Activated naive CD8-positive, alpha-beta T cell treated with anti-CD3 and anti-CD28 coated beads for 36 hours (primary cell): ENCODE results near the gene C3orf52. TPM values are rescaled to one million over a fixed set of nuclear protein-coding genes. Genes with fewer than 3 reads are reported as not detected.

Experiments used
- DNase-seq: peaks from one replicate; pipeline ENCODE4 v3.0.0; 2021
- H3K27ac Mint-ChIP-seq: one replicate; pipeline ENCODE4 v1.8.0; 2022; ENCODE audit warnings: mild to moderate bottlenecking, moderate library complexity, mixed read lengths
- H3K27me3 Mint-ChIP-seq: one replicate; pipeline ENCODE4 v1.8.0; 2022; ENCODE audit warnings: mild to moderate bottlenecking, mixed read lengths
- H3K36me3 Mint-ChIP-seq: one replicate; pipeline ENCODE4 v1.8.0; 2021; ENCODE audit warnings: mild to moderate bottlenecking, mixed read lengths
- H3K4me1 Mint-ChIP-seq: one replicate; pipeline ENCODE4 v1.8.0; 2021; ENCODE audit warnings: mixed read lengths
- H3K4me3 Mint-ChIP-seq: one replicate; pipeline ENCODE4 v1.8.0; 2022; ENCODE audit warnings: mild to moderate bottlenecking, moderate library complexity, mixed read lengths
- H3K9me3 Mint-ChIP-seq: one replicate; pipeline ENCODE4 v1.8.0; 2022; ENCODE audit warnings: mixed read lengths
- total RNA-seq, 2 experiments: library from RNA; stranded (reverse); gene quantifications; one replicate each; pipeline ENCODE4 v1.2.3, GENCODE V29; 2021

Gene C3orf52
- total RNA-seq, 2 experiments from 2014 or later, result 3.4 to 4.5 TPM

GRCh38 chr3:112133626-112134334 lies 47.6 kb downstream of the C3orf52 start:
- Mint-ChIP-seq H3K27me3 (no peaks in the 10 kb centered on the region), H3K9me3 (no peaks in the 10 kb centered on the region), H3K4me1 (peaks cover 75% of the 10 kb centered on the region), H3K27ac (peak overlapping the region; percentile 88), H3K36me3 (peaks cover 12% of the 10 kb centered on the region), H3K4me3 (peak overlapping the region; percentile 83)
- DNase-seq, result no peak

- H3K4me3 Mint-ChIP-seq, result no peak overlapping the region
- DNase-seq, result no peak
Observed at GRCh38 chr3:112134335-112135124, 48.3 kb downstream of the C3orf52 start.

GRCh38 chr3:112136046-112136445 lies 49.9 kb downstream of the C3orf52 start:
- Mint-ChIP-seq H3K4me1 (peaks cover 63% of the 10 kb centered on the region), H3K27ac (no peak overlapping the region), H3K36me3 (peaks cover 1% of the 10 kb centered on the region), H3K4me3 (no peak overlapping the region), H3K9me3 (no peaks in the 10 kb centered on the region), H3K27me3 (no peaks in the 10 kb centered on the region)
- DNase-seq, result no peak

More at GRCh38 chr3:112134335-112135124, 48.3 kb downstream of the C3orf52 start:
- Mint-ChIP-seq H3K4me1 (peaks cover 67% of the 10 kb centered on the region), H3K27me3 (no peaks in the 10 kb centered on the region), H3K27ac (peak overlapping the region; percentile 88), H3K36me3 (peaks cover 9% of the 10 kb centered on the region), H3K9me3 (no peaks in the 10 kb centered on the region)

GRCh38 chr3:112136959-112137693 lies 50.9 kb downstream of the C3orf52 start:
- H3K4me3 Mint-ChIP-seq, result no peak overlapping the region
- DNase-seq, result no peak
- no peaks in the 10 kb centered on the region for H3K36me3 Mint-ChIP-seq
- no peaks in the 10 kb centered on the region for H3K9me3 Mint-ChIP-seq
- peak overlapping the region; percentile 47 for H3K27ac Mint-ChIP-seq
- peaks cover 61% of the 10 kb centered on the region for H3K4me1 Mint-ChIP-seq
- H3K27me3 Mint-ChIP-seq, result no peaks in the 10 kb centered on the region

GRCh38 chr3:112137781-112138180 lies 51.6 kb downstream of the C3orf52 start:
- no peaks in the 10 kb centered on the region for H3K36me3 Mint-ChIP-seq
- H3K27me3 Mint-ChIP-seq, result no peaks in the 10 kb centered on the region
- DNase-seq, result no peak
- H3K4me1 Mint-ChIP-seq, result peaks cover 56% of the 10 kb centered on the region
- H3K9me3 Mint-ChIP-seq, result no peaks in the 10 kb centered on the region
- H3K27ac Mint-ChIP-seq, result no peak overlapping the region
- no peak overlapping the region for H3K4me3 Mint-ChIP-seq

- peaks cover 3% of the 10 kb centered on the region for H3K36me3 Mint-ChIP-seq
- DNase-seq, result no peak
- no peaks in the 10 kb centered on the region for H3K27me3 Mint-ChIP-seq
- peaks cover 3% of the 10 kb centered on the region for H3K9me3 Mint-ChIP-seq
- no peak overlapping the region for H3K4me3 Mint-ChIP-seq
- H3K27ac Mint-ChIP-seq, result no peak overlapping the region
- H3K4me1 Mint-ChIP-seq, result peaks cover 54% of the 10 kb centered on the region
Observed at GRCh38 chr3:112138219-112138969, 52.2 kb downstream of the C3orf52 start.

GRCh38 chr3:112140584-112140983 lies 54.4 kb downstream of the C3orf52 start:
- no peak for DNase-seq
- Mint-ChIP-seq H3K9me3 (peaks cover 10% of the 10 kb centered on the region), H3K4me3 (no peak overlapping the region), H3K4me1 (peaks cover 41% of the 10 kb centered on the region), H3K27ac (no peak overlapping the region), H3K36me3 (peaks cover 15% of the 10 kb centered on the region), H3K27me3 (no peaks in the 10 kb centered on the region)

GRCh38 chr3:112141293-112141692 lies 55.1 kb downstream of the C3orf52 start:
- H3K27ac Mint-ChIP-seq, result no peak overlapping the region
- DNase-seq, result no peak
- no peaks in the 10 kb centered on the region for H3K27me3 Mint-ChIP-seq
- H3K36me3 Mint-ChIP-seq, result peaks cover 20% of the 10 kb centered on the region
- H3K4me1 Mint-ChIP-seq, result peaks cover 34% of the 10 kb centered on the region
- no peak overlapping the region for H3K4me3 Mint-ChIP-seq
- H3K9me3 Mint-ChIP-seq, result peaks cover 11% of the 10 kb centered on the region

- H3K9me3 Mint-ChIP-seq, result peaks cover 24% of the 10 kb centered on the region
- H3K4me1 Mint-ChIP-seq, result peaks cover 19% of the 10 kb centered on the region
- peak overlapping the region; percentile 5 for H3K4me3 Mint-ChIP-seq
- peaks cover 25% of the 10 kb centered on the region for H3K36me3 Mint-ChIP-seq
- H3K27ac Mint-ChIP-seq, result peak overlapping the region; percentile 87
- no peak for DNase-seq
- H3K27me3 Mint-ChIP-seq, result no peaks in the 10 kb centered on the region
Observed at GRCh38 chr3:112143251-112143650, 57.1 kb downstream of the C3orf52 start.

- DNase-seq, result no peak
- H3K4me1 Mint-ChIP-seq, result peaks cover 19% of the 10 kb centered on the region
- H3K9me3 Mint-ChIP-seq, result peaks cover 24% of the 10 kb centered on the region
- H3K27me3 Mint-ChIP-seq, result no peaks in the 10 kb centered on the region
- peaks cover 25% of the 10 kb centered on the region for H3K36me3 Mint-ChIP-seq
- peak overlapping the region; percentile 87 for H3K27ac Mint-ChIP-seq
- peak overlapping the region; percentile 5 for H3K4me3 Mint-ChIP-seq
Observed at GRCh38 chr3:112143689-112144088, 57.5 kb downstream of the C3orf52 start.

GRCh38 chr3:112149136-112149535 lies 62.9 kb downstream of the C3orf52 start:
- no peaks in the 10 kb centered on the region for H3K27me3 Mint-ChIP-seq
- DNase-seq, result no peak
- peaks cover 17% of the 10 kb centered on the region for H3K9me3 Mint-ChIP-seq
- H3K36me3 Mint-ChIP-seq, result peaks cover 18% of the 10 kb centered on the region
- H3K27ac Mint-ChIP-seq, result no peak overlapping the region
- H3K4me3 Mint-ChIP-seq, result no peak overlapping the region
- peaks cover under 1% of the 10 kb centered on the region for H3K4me1 Mint-ChIP-seq

GRCh38 chr3:112167758-112168157 lies 81.6 kb downstream of the C3orf52 start:
- no peak overlapping the region for H3K4me3 Mint-ChIP-seq
- no peaks in the 10 kb centered on the region for H3K4me1 Mint-ChIP-seq
- H3K9me3 Mint-ChIP-seq, result peaks cover 9% of the 10 kb centered on the region
- DNase-seq, result no peak
- H3K36me3 Mint-ChIP-seq, result peaks cover 6% of the 10 kb centered on the region
- H3K27ac Mint-ChIP-seq, result no peak overlapping the region
- H3K27me3 Mint-ChIP-seq, result no peaks in the 10 kb centered on the region
